Measurements from ENCODE around the gene MYH9.

DNA sequence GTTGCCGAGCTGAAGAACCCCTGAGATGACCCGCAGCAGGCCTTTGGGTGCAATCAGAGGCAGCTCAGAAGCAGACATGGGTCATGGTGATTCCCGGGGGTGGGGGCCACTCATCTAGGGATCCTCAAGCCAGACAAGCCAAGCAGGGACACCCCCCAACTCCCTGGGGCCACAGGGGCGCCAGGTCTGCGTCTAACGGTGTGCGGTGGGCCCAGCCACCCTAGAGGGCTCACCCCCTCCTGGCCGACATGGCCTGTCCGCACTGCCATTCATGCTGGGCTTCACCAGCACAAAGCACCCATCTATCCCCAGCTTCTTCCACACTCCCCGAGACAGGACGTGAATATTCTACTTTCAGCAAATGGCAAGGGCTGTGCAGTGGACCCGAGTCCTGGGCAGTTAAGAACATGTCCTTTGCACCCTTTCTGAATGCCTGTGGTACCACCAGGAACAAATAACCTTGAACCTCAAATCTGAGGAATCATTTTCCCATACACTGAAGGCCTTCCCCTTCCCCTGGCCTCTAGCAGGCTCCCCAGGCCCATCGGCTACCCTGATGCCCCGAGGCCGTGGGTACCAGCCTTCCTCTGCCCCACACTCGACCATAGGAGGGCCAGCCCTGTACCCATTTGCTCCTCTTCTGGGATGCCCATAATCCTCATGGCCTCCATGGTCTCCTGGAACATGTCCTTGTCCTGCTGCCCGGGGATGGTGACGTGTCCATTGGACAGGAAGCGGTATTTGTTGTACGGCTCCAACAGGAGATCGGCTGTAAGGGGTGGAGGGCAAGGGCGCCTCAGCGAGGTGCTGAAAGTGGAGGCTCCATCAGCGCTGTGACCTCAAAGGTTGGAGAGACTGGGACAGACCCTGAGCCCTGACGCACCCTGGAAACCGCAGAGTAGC lies 67.9 kb downstream of the MYH9 start:
- no peak for TF ChIP-seq EP300 (IDR thresholded peaks at IDR 0.05)
- TF ChIP-seq, protein P1, sequence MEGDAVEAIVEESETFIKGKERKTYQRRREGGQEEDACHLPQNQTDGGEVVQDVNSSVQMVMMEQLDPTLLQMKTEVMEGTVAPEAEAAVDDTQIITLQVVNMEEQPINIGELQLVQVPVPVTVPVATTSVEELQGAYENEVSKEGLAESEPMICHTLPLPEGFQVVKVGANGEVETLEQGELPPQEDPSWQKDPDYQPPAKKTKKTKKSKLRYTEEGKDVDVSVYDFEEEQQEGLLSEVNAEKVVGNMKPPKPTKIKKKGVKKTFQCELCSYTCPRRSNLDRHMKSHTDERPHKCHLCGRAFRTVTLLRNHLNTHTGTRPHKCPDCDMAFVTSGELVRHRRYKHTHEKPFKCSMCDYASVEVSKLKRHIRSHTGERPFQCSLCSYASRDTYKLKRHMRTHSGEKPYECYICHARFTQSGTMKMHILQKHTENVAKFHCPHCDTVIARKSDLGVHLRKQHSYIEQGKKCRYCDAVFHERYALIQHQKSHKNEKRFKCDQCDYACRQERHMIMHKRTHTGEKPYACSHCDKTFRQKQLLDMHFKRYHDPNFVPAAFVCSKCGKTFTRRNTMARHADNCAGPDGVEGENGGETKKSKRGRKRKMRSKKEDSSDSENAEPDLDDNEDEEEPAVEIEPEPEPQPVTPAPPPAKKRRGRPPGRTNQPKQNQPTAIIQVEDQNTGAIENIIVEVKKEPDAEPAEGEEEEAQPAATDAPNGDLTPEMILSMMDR (IDR thresholded peaks at IDR 0.05), result no peak
- no peak for TF ChIP-seq POLR2A (IDR thresholded peaks at IDR 0.05)
